Measurements from ENCODE around the gene EDIL3.

Gene EDIL3

DNA sequence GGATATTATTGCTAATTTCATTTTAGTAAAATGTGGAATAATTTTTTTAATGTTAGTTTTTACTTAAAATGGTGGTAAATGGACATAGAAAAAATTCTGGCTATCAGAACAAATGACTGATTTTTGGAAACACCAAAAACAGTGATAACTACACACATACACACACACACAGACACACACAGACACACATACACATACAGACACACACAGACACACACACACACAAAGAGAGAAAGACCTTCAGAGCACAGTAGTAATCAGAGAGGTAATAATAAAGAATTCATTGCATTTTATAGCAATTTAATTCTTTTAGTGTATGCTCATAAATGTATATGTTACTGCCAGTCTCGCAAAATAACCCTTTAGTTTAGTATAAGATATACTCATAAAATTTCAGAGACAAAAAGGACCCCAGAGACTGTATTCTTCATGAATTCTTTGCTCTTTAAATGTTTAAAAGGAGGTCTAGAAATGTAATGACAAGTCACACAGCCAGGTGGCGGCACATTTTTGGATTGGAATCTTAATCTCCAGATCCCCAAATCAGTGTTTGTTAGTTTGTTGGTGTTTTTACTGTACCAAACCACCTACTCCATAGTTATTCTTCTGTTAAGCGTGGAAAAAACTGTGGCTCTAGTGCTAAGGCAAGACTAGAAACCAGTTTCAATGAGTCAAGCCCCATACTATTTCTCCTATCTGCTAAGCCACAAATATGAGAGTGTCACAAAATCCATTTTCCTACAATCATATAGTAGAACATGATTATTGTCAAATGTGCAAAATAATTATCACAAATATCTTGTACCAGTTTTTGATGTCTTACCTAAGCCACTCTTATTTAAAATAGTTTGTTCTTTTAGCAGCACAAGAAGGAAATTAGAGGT lies 109.9 kb downstream of the EDIL3 start:
- H3K4me3 ChIP-seq (ENCODE audit: low read length) = no peak overlapping the region
- no peaks in the 10 kb centered on the region for H4K20me1 ChIP-seq (ENCODE audit: insufficient read depth, low read length)
- no peaks in the 10 kb centered on the region for H3K4me1 ChIP-seq (ENCODE audit: low read length)
- no peaks in the 10 kb centered on the region for H3K9me2 ChIP-seq (replicated peaks; ENCODE audit: insufficient read depth, low read length)
- DNase-seq = peak; percentile 34
- H3K36me3 ChIP-seq (replicated peaks; ENCODE audit: insufficient read depth, low read length) = no peaks in the 10 kb centered on the region
- H3K9me3 ChIP-seq (replicated peaks; ENCODE audit: insufficient read depth, low read length) = no peaks in the 10 kb centered on the region
- H3K9ac ChIP-seq (ENCODE audit: low read length) = no peak overlapping the region
- no peaks in the 10 kb centered on the region for H3K27me3 ChIP-seq (replicated peaks; ENCODE audit: insufficient read depth, low read length)
- H3K4me2 ChIP-seq (ENCODE audit: low read depth, low read length) = no peak overlapping the region
- H2AFZ ChIP-seq (ENCODE audit: low read length) = no peak overlapping the region
- no peaks in the 10 kb centered on the region for H3K79me2 ChIP-seq (ENCODE audit: low read length)
- no peak overlapping the region for H3K27ac ChIP-seq (ENCODE audit: low read length)
- no peak for TF ChIP-seq EZH2 (optimal IDR thresholded peaks at IDR 0.05; ENCODE audit: low read depth, low read length)
- no peak for TF ChIP-seq EZH2phosphoT487 (IDR thresholded peaks at IDR 0.05; ENCODE audit: low read length)
- peak; percentile 57 for TF ChIP-seq CTCF (IDR thresholded peaks at IDR 0.05; ENCODE audit: low read length)
- no peaks in the 10 kb centered on the region for H3F3A ChIP-seq (ENCODE audit: insufficient read depth, low read length)

DNA sequence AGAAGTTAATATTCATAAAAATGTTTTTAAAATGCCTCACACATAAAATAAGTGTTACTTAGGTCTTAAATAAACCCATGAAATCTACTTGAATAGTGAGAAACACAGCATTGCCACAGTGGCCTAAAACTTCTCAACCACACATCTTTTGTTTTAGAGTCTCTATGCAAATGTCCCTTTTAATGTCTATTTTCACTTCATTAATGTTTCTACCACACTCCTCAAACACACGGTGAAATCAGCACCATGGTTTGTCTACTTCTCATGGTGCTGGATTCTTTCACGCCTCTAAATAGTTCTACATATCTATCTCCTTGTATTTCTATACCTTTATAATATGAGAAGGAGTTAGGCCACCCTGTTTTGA lies 111.2 kb downstream of the EDIL3 start:
- TF ChIP-seq EZH2phosphoT487 (IDR thresholded peaks at IDR 0.05; ENCODE audit: low read length) = no peak
- H3F3A ChIP-seq (ENCODE audit: insufficient read depth, low read length) = no peaks in the 10 kb centered on the region
- no peaks in the 10 kb centered on the region for H3K27me3 ChIP-seq (replicated peaks; ENCODE audit: insufficient read depth, low read length)
- DNase-seq = no peak
- H3K4me3 ChIP-seq (ENCODE audit: low read length) = no peak overlapping the region
- H3K4me1 ChIP-seq (ENCODE audit: low read length) = no peaks in the 10 kb centered on the region
- no peak overlapping the region for H2AFZ ChIP-seq (ENCODE audit: low read length)
- H3K79me2 ChIP-seq (ENCODE audit: low read length) = no peaks in the 10 kb centered on the region
- no peaks in the 10 kb centered on the region for H3K9me3 ChIP-seq (replicated peaks; ENCODE audit: insufficient read depth, low read length)
- H3K36me3 ChIP-seq (replicated peaks; ENCODE audit: insufficient read depth, low read length) = no peaks in the 10 kb centered on the region
- no peaks in the 10 kb centered on the region for H3K9me2 ChIP-seq (replicated peaks; ENCODE audit: insufficient read depth, low read length)
- no peaks in the 10 kb centered on the region for H4K20me1 ChIP-seq (ENCODE audit: insufficient read depth, low read length)
- H3K27ac ChIP-seq (ENCODE audit: low read length) = no peak overlapping the region
- no peak overlapping the region for H3K9ac ChIP-seq (ENCODE audit: low read length)
- H3K4me2 ChIP-seq (ENCODE audit: low read depth, low read length) = no peak overlapping the region

DNA sequence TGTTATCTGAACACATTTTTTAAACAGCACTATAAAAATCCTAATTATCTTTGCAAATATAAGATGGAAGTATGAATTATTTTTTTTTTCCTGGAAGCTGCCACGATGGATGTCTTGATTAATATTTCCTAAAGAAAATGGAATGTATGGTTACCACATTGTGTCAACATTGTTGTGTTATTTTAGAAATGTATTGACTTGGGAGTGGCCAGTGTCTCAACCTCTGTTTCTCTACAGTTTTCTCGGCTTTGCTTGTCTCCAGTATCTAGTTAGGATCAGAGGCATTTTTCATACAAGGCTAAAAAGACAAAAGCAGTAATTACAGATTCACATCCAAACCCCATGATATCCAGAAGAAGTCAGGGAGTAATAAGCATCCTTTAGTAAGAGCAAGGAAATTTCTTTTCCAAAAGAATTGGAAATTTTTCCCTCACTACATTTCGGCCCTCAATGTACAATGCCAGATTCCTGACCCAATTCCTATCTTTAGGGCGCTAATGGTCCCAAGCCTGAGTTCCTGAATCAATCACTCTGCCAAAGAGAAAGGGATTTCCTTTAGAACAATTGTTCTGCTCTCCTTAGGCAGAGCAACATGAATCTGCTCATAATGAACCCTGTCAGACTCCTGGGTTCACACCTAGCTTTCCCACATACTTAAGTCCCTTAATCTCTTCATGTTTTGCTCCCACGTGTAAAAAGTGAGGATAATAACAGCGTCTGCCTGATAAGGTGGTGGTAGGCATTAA lies 111.7 kb downstream of the EDIL3 start:
- no peak overlapping the region for H3K9ac ChIP-seq (ENCODE audit: low read length)
- H3K4me3 ChIP-seq (ENCODE audit: low read length) = no peak overlapping the region
- H3K4me1 ChIP-seq (ENCODE audit: low read length) = no peaks in the 10 kb centered on the region
- no peaks in the 10 kb centered on the region for H3K27me3 ChIP-seq (replicated peaks; ENCODE audit: insufficient read depth, low read length)
- no peaks in the 10 kb centered on the region for H3K9me3 ChIP-seq (replicated peaks; ENCODE audit: insufficient read depth, low read length)
- H3K9me2 ChIP-seq (replicated peaks; ENCODE audit: insufficient read depth, low read length) = no peaks in the 10 kb centered on the region
- H3K4me2 ChIP-seq (ENCODE audit: low read depth, low read length) = no peak overlapping the region
- DNase-seq = no peak
- no peaks in the 10 kb centered on the region for H3F3A ChIP-seq (ENCODE audit: insufficient read depth, low read length)
- no peak overlapping the region for H2AFZ ChIP-seq (ENCODE audit: low read length)
- H3K36me3 ChIP-seq (replicated peaks; ENCODE audit: insufficient read depth, low read length) = no peaks in the 10 kb centered on the region
- H3K79me2 ChIP-seq (ENCODE audit: low read length) = no peaks in the 10 kb centered on the region
- H4K20me1 ChIP-seq (ENCODE audit: insufficient read depth, low read length) = no peaks in the 10 kb centered on the region
- H3K27ac ChIP-seq (ENCODE audit: low read length) = no peak overlapping the region
- TF ChIP-seq CTCF (IDR thresholded peaks at IDR 0.05; ENCODE audit: low read length) (no peak), EZH2phosphoT487 (IDR thresholded peaks at IDR 0.05; ENCODE audit: low read length) (no peak), EZH2 (optimal IDR thresholded peaks at IDR 0.05; ENCODE audit: low read depth, low read length) (no peak)
